Ramos (cell line): ENCODE results near the gene WDR59.
"Not testable (repeated sequence)": the region's sequence is repeated elsewhere in the genome, so short reads cannot be mapped to it uniquely, and the experiment has no call there.

Experiments
- in situ Hi-C: fragments of 300-500 bp; cut with MboI; formaldehyde crosslinking; loops from one replicate; pipeline ENCODE4 v1.14.3; 2022; ENCODE audit warnings: low sequenced_read_pairs; ENCODE audit not compliant: unreplicated experiment

The WDR59 gene

DNA sequence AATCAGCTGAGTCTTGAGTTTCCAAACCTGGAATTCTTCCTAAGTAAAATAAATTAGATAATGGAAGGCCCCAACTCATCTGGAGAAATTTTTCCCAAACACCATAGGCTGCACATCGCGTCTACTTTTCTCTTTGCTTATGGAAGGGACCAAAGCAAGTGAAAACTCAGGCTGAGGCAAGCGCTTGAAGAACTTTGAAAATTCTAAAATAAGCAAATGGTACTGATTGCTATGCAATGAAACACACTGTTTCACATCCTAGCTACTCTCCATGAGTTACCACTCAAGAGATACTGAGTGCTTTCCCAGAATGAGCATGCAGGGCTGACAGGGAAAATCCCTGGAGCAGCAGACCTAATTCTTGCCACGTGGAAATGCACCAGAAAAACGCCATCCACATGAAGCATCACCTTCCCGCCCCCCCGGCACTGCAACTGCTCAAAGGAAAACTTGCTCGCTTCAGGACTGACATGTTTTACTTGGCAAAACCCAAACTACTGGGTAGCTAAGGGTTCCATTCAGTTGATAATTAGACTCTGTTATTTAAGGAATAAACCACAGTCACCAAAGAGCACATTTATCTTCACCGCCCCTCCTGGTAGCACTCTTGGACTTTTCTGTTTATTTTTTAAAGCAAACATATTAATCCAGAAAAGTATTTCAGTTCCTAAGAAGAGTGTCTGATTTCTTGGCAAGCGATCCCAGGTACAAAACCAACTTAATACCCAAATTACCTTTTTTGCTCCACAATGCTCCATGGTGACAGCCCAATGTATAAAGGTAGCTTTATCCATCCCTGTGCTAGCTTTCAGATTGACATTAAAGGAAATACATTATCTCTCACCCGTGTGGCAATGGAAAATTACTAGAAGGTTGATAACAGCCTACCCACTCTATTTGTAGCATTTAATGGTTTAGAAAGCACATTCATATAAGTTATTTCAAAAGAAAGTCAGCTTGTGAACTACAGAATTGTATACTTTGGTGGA, 62.5 kb downstream of the WDR59 start:
- in situ Hi-C loops = no loop called here

DNA sequence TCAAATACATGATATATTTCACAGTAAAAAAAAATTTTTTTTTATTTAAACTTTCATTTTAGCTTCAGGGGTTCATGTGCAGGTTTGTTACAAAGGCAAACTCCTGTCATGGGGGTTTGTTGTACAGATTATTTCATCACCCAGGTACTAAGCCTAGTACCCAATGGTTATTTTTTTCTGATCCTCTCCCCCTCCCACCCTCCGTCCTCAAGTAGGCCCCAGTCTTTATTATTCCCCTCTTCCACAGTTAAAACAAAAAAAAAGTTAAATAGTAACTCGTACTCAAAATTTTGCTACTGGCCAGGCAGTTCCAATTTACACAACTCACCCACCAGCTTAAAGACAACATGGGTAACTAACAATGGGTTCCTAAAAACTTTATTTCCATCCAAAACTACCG, 63.9 kb downstream of the WDR59 start:
- in situ Hi-C loops = no loop called here

GRCh38 chr16:74909665-74910064, 75.3 kb downstream of the WDR59 start:
- in situ Hi-C loops = no loop called here

GRCh38 chr16:74908759-74909158, 76.2 kb downstream of the WDR59 start:
- in situ Hi-C loops = not testable (repeated sequence)

DNA sequence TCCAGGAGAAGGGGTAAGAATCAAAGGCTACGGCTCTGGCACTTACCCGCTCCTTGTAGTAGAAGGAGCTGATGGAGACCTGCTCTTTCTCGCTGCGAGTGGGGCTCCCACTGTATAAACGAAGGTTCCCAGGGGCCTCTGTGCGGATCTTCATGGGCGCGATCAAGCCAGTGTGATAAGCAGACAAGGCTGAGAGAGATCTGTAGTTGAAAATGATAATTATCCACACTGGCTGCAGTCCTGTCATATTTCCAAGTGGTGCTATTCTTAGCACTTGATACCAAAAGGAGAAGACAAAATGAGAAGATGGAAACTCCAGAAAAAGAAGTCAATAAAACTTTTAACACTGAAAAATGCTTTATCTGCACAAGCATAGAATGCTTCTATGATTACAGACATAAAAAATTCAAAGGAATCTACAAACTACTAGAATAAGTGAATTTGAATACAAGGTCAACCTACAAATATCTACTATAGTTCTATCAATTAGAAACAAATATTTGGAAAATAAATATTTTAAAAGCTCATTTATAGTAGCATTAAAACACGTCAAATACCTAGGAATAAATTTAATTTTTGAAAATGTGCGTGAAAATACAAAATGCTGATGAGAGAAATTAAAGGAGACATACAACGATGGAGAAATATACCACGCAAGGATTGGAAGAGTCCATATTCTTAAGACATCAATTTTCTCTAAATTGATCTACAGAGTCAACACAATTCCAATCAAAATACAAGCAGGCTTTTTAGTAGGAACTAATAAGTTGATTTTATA, 80.8 kb downstream of the WDR59 start:
- in situ Hi-C loops = no loop called here

DNA sequence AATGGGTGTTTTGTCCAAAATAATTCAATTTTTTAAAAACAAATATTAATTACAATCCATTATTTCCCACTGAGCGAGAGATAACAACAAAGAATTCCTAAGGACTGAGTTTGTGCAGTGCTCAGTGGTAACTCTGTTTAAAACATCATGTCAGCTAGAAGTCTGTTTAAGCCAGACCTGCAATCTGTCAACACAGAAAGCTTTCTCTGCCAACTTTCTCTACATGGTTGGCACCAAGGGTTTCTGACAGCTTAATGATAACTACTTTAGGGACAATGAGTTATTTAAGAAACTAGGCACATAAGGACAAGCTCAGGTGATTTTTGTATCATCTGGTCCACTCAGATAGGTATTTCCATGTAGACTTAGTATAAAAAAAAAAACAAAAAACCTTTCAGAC, 81.8 kb downstream of the WDR59 start:
- in situ Hi-C loops = no loop called here

DNA sequence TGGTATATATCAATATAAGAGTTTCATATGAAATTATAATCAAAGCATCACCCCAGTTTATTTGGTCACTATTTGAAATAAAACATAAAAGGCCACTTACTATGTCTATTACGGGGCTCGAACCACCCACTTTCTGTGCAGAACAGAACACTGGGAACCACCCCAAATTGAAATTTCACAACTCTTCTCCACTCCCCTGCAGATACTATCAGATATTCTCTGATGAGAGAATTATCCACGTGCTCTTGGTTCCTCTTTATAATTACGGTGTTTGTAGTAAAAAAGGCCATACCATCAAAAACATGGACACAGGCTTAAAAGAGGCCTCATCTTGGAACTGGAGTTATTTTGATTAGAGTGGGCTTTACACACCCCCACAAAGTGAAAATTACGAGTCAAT, 82.8 kb downstream of the WDR59 start:
- in situ Hi-C loops = no loop called here

DNA sequence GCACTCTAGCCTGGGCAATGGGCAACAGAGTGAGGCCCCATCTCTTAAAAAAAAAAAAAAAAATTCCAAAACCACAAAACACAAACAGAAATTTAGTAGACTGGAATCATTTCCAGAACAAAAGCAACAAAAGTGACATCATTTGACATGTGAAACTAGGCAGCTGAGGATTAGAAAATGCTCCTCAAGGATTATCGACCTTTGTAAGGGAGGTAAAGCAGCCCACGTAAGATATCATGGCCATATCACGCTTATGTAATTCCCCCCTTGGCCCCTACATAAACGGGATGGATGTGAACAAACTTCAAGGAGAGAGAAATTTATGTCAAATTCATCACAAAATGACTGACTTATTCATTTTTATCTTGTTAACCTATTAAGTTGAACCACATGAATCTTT, 83.3 kb downstream of the WDR59 start:
- in situ Hi-C loops = no loop called here

- in situ Hi-C loops = no loop called here
Measured at GRCh38 chr16:74899816-74900215, 85.1 kb downstream of the WDR59 start.

- in situ Hi-C loops = no loop called here
Measured at GRCh38 chr16:74898659-74899058, 86.3 kb downstream of the WDR59 start.

DNA sequence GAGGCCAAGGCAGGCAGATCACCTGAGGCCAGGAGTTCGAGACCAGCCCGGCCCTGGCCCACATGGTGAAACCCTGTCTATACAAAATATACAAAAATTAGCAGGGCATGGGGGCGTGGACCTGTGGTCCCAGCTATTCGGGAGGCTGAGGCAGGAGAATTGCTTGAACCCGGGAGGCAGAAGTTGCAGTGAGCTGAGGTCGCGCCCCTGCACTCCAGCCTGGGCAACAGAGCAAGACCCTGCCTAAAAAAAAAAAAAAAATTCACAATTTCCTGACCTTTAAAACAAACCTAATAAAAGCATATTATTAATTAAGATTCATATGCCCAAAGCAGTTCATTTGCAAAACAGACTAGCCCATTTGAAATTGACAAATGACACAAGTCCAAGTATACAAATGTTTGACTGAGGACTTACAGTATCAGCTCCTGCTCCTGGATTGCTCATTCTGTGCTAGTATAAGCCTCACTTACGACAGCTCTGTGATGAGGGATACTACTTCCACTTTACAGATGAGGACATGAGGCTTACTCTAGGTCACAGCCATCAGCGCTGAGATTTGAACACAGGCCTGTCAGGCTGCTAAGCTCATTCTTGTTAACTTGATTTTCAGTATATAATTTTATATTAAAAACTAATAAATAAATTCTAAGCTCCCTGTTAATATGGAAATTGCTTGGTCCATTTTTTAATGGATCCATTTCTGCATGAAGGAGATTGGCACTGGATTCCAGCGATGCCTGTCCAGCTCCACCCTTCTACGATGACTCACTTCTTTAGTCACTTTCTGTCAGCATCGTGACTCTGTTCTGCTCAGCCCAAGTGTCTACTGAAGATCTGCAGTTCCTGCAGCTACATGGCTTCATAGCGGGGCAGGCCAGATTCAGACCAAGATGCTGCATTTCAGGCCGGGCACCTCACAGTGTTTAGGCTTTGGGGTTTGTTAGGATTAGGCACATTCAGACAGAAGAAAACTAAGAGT, 88.2 kb downstream of the WDR59 start:
- in situ Hi-C loops = no loop called here

DNA sequence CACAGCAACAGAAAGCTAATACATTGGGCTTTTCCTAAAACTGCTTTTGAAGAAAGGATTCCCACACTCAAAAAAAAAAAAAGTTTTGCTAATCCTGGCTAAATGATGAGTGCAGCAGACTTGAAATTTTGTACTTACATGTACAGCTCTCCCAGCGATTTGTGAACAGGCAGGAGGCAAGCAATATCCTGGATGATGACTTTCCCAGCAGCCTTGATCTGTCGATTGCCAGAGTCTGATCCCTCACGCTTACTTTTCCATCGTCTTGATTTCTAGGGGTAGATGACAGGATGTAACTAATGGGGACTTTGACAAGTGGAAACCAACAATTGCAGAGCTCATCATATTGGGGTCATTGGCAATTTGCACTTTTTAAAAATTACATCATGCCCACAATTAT, 91.4 kb downstream of the WDR59 start:
- in situ Hi-C loops = no loop called here

- in situ Hi-C loops = no loop called here
Measured at GRCh38 chr16:74892574-74893461, 92.1 kb downstream of the WDR59 start.

DNA sequence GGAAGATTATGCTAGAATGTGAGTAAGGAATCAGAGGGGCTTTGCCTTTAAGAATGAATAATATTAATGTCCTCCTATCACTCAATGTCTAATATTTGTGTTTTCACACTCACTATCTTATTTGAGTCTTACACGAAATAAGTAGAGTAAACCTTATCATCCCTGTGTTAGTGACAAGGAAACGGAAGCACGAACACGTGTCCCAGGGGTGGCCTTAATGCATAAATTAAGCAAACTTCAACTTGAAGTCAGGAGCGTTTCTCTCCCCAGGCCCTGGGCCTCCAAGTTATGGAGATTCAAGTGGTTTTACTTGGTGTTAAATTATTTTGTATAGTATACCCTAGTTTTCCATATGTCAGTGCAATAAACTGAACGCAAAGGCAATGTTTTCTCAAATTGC, 96.0 kb downstream of the WDR59 start:
- in situ Hi-C loops = no loop called here

GRCh38 chr16:74888232-74888862, 96.6 kb downstream of the WDR59 start:
- in situ Hi-C loops = no loop called here

- in situ Hi-C loops = no loop called here
Measured at GRCh38 chr16:74887084-74887483, 97.8 kb downstream of the WDR59 start.

GRCh38 chr16:74877706-74878105, 107.2 kb downstream of the WDR59 start:
- in situ Hi-C loops = no loop called here

- in situ Hi-C loops = no loop called here
Measured at GRCh38 chr16:74874912-74875546, 109.9 kb downstream of the WDR59 start.
